GM19397 (cell line): ENCODE data around the gene ATF3.
"Not testable (repeated sequence)": the region's sequence is repeated elsewhere in the genome, so short reads cannot be mapped to it uniquely, and the experiment has no call there.

ENCODE experiments used
- ATAC-seq: cut with Tn5 transposase; IDR thresholded peaks from one replicate; pipeline ENCODE4 v1.9.1; 2021; ENCODE audit warnings: mild to moderate bottlenecking, moderate library complexity; ENCODE audit not compliant: unreplicated experiment

ATF3 gene

DNA sequence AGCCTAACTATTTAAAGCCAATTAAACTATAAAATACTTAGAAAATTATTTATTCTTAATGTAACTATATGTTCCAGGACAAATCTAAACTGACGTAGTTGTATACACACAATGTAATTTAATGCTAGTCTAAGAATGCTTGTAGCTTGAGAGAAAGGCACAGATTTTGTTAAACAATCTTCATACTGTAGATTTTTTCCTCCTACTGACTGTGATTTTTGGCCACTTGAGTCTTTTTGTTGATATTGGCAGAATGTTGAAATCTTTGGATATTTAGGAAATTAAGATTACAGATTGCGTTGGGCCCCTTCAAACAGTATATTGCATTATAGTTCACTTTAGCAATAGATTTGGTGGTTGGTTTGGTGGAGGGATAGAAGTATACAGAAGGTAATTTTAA, 40.5 kb downstream of the ATF3 start:
- no peak for ATAC-seq

DNA sequence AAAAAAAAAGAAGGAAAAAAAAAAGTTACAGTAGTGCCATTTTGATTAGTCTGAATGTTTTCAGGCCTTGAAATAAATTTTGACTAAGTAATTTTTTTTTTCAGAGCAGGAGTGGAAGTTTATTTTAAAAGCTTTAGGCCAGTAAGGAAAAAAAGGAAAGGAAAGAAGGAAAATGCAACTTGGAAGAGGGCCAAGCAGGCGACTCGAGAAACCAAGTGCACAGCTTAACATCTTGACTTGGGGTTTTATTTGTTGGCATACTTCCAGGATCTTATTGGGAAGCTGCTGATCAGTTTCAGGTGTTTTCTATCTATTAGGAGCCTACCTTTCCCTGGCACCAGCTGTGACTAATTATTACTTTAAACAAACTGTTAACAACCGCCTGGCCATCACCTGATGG, 41.7 kb downstream of the ATF3 start:
- ATAC-seq = no peak

DNA sequence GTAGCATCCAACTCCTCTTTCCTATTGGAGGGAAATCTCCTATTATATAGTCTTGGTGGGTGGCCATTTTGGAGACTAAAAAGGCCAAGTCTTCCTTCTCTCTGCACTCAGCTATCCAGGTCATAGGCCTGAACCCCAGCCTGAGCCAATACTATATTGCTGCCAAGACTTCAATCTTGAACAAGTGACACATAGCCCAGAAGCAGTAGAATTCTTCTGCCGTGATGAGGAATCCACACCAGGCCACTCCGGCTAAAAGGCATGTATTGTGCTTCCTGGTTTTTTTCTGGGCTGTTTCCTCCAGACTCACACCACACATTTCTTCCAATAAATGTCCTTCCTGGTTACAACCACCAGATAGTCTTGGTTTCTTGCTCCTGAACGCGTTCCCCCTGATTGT, 43.0 kb downstream of the ATF3 start:
- ATAC-seq = no peak

DNA sequence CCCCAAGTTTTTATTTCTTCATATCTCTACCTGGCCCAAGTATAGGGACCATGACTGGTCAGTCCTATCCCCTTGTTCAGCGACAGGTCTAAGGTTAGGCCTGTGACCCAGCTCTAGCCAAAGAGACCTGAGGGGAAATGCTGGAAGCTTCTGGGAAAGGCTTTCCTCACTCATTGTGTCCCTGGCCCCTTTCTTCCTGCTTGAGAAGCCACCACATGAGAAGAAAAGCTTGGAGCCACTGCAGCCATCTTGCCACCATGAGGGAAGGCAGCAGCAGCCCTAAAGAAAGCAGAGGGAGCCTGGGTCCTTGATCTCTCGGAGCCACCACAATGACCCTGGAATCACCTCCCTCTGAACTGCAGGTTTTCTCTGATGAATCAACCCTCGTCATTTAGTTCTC, 43.4 kb downstream of the ATF3 start:
- ATAC-seq = no peak

DNA sequence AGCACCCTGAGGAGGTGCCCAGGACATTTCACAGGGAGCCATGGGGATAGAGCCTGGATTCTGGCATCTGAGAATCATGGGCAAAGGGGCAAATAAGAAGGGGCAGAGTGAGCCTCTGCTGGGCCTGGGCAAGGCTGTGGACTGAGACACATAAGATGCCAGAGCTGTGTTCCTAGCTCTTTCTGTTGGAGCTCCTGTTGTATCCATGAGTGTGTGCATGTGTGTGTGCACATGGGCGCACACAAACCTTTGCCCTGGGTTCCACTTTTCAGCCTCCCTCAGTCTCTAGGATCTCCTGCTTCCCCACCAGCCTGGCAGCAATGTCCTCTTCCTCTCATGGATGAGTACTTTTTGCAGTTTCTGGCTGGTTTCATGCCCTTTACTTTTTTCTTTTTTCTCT, 44.0 kb downstream of the ATF3 start:
- ATAC-seq = no peak

DNA sequence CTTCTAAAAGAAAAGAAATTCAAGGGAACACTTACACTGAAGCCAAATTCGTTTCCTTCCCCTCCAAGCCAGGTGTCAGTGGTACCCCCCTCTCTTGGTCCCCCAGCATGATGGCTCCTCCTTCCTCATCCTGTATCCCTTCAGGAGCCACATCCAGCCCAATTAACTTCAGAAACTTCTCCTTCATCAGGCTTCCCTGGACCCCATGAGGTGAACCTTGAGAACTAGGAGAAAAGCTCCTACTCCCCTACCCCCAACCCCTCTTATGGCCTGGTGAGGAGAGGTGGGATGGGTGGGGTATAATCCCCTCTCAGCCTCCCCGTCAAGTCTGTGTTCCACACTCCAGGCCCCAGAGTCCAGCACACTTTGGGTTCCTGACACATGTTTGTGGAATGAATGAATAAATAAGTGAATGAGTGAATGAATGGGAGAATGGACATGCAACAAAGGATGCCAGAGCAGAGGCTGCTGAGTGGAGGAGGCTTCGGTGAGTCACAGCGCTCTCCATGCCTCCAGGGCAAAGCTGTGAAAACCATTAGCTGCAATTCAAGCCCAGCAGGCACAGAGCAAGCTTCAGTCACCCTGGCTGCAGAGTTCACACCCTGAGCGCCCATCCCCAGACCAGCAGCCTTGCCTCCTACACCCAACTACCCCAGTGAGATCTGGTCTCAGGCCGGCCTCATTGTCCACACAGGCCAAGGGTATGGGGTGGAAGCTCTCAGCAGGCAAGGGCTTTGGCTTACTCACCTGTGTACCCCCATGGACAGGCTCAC, 47.3 kb downstream of the ATF3 start:
- ATAC-seq = no peak

DNA sequence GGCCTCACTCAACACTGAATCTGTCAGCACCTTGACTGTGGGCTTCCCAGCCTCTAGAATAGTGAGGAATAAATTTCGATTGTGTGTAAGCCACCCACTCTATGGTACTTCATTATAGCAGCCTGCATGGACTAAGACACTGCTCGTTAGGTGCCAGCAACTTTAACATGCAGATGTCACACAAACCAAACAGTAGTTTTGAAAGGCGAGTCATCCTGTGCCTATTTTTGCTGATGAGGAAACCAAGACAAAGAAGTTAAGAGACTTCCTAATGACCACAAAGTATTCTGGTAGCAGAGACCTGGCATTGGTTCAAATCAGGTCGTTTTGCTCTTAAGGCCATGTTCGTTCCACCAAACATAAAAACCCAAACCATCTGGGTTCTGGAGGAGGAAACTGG, 48.2 kb downstream of the ATF3 start:
- ATAC-seq = no peak

DNA sequence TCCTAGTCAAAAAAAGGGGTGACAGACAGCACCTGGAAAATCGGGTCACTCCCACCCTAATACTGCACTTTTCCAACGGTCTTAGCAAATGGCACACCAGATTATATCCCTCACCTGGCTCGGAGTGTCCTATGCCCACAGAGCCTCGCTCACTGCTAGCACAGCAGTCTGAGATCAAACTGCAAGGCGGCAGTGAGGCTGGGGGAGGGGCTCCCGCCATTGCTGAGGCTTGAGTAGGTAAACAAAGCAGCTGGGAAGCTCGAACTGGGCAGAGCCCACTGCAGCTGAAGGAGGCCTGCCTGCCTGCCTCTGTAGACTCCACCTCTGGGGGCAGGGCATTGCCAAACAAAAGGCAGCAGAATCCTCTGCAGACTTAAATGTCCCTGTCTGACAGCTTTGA, 49.7 kb downstream of the ATF3 start:
- not testable (repeated sequence) for ATAC-seq

DNA sequence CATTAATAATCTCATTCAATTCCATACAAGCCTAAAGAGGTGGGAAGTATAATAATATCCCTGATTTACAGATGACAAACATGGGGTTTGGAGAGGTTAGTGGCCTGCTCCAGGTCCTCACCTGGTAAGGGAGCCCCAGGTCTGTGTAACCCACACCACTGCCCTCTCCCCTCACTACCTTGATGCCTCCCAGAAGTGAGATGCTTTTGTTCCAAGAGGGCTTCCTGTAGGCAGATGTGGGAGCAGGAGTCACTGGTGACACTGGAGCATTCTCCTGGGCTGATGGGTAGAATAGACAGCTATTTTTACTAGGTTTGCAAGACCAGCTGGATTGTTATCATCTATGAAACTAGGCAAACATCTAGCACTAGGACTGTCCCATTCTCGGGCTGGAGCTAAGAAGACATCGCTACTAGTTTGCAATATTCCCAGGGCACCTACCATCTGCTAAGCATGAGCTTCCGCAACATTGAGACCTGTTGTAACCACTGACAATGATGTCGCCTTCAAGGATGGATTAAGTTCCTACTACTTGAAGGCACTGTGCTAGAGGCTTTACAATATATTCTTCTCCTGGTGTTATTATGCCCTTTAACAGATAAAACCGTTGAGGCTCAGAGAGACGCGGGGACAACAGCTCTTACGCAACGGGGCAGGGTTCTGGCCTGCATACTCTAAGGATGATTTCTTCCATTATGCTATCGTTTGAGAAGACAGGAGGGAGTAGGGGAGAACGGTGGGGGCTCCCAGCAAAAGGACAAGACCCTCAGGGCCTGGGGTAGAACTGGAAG, 56.0 kb downstream of the ATF3 start:
- ATAC-seq = no peak

DNA sequence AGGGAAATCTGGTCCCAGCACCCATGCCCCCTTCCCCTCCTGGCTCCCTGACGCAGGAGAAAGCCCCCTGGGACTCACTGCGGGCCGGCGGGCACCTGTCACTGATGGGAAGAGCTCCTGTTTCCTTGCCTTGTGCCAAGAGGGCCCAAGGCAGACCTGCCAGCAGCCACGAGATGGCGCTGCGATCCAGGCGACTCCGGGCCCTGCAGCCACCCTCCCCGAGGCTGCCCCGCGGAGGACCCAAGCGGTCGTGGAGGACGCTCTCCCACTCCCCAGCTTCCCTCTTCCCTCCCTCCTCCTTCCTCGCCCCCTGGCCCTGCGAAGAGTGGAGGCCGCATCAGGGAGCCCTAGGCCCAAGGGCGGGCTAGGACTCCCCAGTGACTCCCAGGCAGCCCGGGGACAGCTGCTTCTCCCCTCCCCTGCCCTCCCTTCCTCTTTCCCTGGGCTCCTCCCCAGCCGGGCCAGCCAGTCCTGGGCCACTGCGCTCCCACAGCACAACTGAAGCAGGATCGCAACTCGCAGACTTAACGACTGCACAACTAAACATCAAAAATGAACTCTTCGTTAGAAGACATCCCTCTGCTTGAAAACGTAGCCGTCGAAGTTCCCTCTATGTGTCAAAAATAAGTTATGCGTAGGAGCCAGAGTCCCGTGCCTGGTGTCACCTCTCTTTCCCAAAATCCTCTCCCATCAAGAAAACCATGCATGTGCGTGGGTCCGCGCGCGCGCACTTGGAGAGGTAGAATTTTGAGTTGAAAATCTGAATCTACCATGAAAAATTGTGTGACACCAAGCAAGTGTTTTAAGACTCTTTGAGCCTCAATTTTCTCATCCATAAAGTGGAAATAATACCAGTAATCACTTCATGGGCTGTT, 56.9 kb downstream of the ATF3 start:
- ATAC-seq = peak; percentile 95

DNA sequence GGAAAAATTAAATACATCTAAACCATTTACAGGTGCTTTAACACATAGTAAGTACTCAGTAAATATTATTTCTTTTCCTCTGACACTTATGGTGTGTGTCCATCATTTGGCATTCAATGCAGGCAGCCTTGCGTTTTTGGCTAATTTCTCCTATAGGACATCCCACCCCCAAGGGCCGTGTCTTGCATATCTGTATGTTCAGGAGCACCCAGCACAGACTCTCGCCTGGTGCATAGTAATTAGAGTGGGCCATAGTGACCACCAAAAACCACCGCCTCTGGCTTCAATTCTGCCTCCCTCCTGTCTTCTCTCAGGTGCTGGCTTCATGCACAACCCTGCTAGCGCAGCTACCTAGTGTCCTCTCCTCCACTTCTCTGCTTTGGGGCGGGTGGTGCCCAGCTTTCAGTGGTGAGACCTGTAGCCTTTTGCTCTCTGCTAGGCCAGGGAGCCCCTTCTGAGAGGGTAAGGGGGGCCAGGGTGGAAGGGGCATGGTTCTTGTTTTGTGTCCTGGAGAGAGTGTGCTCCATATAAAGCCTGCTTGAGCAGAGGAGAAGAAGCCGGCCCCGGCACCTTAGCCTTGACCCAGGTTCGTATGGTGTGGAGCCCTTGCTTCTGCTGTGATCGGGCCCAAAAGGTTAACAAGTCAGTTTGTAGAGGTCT, 57.7 kb downstream of the ATF3 start:
- ATAC-seq = no peak

DNA sequence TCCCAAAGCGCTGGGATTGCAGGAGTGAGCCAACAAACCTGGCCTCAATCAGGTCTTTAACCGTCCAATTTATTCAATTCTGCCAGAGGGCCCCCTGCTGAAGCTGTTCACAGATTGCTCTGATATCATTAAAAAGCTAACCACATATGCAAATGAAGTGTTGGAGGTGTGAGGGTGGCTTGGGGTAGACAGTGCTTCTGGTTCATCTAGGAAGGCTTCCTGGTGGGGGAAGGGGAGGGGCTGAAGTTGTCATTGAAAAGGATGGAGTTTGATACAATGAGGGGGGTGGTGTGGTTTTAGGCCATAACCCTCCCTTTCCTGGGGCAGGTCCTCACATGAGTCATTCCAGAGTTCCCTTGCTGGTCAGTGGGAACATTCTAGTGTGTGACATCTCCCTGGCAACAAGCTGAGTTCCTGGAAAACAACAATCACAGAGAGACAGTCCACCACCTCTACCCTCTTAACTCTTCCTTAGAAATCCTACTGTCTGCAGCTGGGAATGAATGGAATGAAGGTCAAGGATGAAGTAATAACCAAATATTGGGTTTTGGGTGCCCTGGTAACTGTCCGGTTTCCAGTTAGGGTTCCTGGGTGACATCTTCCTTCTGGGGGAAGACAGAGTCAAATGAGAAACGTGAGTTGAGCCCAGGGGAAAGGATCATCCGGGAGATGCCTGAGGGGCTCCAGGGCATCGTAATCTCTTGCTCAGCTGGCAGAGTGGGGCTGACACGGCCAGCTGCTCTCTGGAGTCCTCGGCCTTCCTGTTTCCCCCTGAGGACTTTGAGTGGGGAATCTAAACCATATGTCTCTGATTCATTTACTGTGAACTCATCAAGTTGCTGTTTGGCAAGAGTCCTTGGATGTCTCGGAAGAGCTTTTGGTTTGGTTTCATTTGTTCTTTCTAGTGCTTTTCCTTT, 58.9 kb downstream of the ATF3 start:
- no peak for ATAC-seq

DNA sequence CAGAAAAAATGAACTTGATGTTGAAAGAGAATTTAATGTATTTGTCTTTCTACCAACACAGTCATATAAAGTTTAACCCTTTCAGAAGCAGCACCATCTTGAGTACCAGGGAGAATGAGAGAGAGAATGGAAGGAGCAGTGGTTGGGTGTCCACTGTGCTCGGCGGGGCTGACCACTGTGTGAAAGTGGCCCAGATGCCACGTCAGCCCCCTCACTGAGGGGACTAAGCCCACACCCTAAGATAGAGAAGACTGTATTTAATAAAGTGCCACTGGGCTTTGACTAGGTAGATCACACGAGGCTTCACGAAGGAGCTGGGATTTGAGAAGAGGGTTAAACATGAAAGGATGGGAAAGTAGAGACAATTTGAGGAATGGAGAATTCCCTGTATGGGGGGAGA, 59.9 kb downstream of the ATF3 start:
- ATAC-seq = no peak

DNA sequence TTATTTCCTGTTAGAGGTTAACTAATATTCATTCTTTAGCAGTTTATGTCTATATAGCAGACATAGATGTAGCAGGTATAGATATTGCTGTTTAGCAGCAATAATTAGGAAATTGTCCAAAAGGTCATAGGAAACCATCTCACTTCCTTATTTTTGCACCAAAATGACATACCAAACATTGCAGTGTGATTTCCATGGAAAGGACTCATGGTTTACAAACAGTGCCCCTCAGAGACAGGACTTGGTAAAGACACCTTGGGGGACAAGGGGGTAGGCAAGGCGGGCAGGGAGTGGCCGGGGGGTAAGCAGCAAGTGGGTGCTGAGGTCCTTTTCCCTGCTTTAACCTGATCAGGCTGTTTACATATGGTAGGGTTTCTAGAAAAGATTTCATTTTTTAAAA, 60.5 kb downstream of the ATF3 start:
- ATAC-seq = no peak

DNA sequence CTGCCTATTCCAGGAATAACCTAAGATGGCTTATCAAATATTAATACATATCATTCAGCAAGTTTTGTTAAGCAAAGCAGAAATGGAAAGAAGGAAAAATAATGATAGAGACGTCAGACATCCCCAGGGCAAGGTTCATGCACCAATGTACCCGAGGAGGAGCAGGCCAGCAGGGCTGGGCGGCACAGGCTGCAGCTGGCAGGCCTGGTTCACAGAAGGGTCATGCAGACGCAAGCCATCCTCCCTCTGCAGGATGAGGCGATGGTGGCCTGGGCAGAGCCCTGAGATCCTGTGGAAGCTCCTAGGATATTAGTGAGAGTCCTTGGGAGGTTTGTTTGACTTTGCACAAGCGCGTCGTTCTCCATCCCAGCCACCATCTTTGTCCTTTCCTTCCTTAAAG, 61.0 kb downstream of the ATF3 start:
- ATAC-seq = no peak

DNA sequence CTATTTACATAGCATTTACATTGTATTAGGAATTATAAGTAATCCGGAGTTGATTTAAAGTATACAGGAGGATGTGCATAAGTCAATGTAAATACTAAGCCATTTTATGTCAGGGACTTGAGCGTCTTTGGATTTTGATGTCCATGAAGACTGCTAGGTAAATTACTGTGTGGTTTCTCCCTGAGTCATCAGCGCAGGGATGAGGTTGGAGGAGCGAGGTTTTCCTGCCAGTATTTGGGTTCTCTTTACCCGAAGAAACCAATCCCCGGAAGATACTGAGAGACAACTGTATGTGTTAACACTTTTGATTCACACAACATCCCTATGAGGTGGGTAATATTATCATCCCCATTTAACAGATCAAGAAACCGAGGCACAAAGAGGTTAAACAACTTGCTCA, 61.7 kb downstream of the ATF3 start:
- no peak for ATAC-seq
